GM23338 (cell line): ENCODE data around the gene BCAS3.

Experiments used
- CREB1 ChIP-seq: fragments of 250-450 bp; sonication (Bioruptor Pico); IDR thresholded peaks from 2 replicates; pipeline ENCODE4 v1.5.0; 2020; ENCODE audit warnings: low read depth, mild to moderate bottlenecking, moderate library complexity
- EZH2 ChIP-seq: fragments of 200-600 bp; sonication (generic); IDR thresholded peaks from one replicate; pipeline ENCODE4 v1.8.0; 2017; ENCODE audit warnings: antibody characterized with exemption, mild to moderate bottlenecking, low read depth; ENCODE audit not compliant: unreplicated experiment
- EZH2phosphoT487 ChIP-seq: fragments of 200-600 bp; sonication (generic); IDR thresholded peaks from one replicate; pipeline ENCODE4 v1.8.1; 2018; ENCODE audit warnings: antibody characterized with exemption; ENCODE audit not compliant: unreplicated experiment
- JUNB ChIP-seq: IDR thresholded peaks from one replicate; pipeline ENCODE4 v1.6.1; 2016; ENCODE audit warnings: antibody characterized with exemption; ENCODE audit not compliant: unreplicated experiment
- POLR2AphosphoS5 ChIP-seq: IDR thresholded peaks from 2 replicates; pipeline ENCODE4 v1.6.1; 2016; ENCODE audit warnings: antibody characterized with exemption, low read depth
- STAT1 ChIP-seq: IDR thresholded peaks from one replicate; pipeline ENCODE4 v1.6.1; 2016; ENCODE audit warnings: antibody characterized with exemption; ENCODE audit not compliant: unreplicated experiment
- ZNF114 ChIP-seq: fragments of 250-450 bp; sonication (Bioruptor Pico); IDR thresholded peaks from 2 replicates; pipeline ENCODE4 v1.5.0; 2020; ENCODE audit warnings: mild to moderate bottlenecking, moderate library complexity
- TF ChIP-seq, protein P1 (sequence below), 2 experiments: fragments of 200-600 bp in 1 of 2; sonication (generic) in 1 of 2; conservative IDR thresholded peaks; 2 replicates each; pipeline versions ENCODE4 v1.5.1 to v1.6.1; 2016 to 2017; ENCODE audit warnings: antibody characterized with exemption in 2 of 2, low read depth in 2 of 2, mild to moderate bottlenecking in 2 of 2, moderate library complexity in 1 of 2

DNA sequence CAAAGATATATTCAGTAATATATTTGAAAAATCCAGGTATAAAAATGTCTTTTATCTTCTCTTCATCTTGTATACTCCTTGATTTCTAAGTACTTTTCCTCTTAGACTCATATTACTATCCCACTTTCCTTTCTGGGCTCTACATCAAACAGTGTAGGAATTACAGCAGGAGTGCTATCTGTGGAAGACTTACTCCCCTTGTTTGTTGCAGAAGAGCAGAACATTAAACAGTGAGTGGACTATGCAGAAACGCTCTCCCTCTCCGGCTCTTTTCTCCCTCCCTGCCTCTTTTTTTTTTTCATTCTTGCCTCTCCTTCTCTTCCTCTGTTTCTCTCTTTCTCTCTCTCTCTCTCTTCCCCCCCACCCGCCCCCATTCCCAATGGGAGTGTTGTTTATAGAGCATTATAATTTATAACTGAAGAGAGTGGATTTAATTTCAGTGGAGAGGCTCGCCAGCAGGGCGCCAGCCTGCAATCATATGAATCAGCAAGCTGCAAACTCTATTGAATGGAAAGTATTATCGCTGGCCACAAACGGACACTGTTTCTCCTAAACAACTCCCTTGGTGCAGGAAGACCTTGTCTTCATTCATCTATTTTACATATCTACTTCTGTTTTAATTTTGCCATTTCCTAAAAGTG lies 479.7 kb downstream of the BCAS3 start:
- TF ChIP-seq, protein P1, sequence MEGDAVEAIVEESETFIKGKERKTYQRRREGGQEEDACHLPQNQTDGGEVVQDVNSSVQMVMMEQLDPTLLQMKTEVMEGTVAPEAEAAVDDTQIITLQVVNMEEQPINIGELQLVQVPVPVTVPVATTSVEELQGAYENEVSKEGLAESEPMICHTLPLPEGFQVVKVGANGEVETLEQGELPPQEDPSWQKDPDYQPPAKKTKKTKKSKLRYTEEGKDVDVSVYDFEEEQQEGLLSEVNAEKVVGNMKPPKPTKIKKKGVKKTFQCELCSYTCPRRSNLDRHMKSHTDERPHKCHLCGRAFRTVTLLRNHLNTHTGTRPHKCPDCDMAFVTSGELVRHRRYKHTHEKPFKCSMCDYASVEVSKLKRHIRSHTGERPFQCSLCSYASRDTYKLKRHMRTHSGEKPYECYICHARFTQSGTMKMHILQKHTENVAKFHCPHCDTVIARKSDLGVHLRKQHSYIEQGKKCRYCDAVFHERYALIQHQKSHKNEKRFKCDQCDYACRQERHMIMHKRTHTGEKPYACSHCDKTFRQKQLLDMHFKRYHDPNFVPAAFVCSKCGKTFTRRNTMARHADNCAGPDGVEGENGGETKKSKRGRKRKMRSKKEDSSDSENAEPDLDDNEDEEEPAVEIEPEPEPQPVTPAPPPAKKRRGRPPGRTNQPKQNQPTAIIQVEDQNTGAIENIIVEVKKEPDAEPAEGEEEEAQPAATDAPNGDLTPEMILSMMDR (conservative IDR thresholded peaks at IDR 0.05; ENCODE audit: low read depth in 2 of 2): no peak
- TF ChIP-seq CREB1 (CRISPR knock-in tag) (no peak), ZNF114 (CRISPR knock-in tag) (no peak), POLR2AphosphoS5 (no peak), EZH2phosphoT487 (no peak), EZH2 (no peak), JUNB (no peak), STAT1 (no peak)
